HG03039 (cell line): ENCODE data around the gene ARHGEF6.
"Not testable (repeated sequence)": the region's sequence is repeated elsewhere in the genome, so short reads cannot be mapped to it uniquely, and the experiment has no call there.

Source experiments
- ATAC-seq: cut with Tn5 transposase; IDR thresholded peaks from one replicate; pipeline ENCODE4 v1.9.1; 2021; ENCODE audit warnings: mild to moderate bottlenecking, moderate library complexity; ENCODE audit not compliant: unreplicated experiment

ARHGEF6 gene, protein sequence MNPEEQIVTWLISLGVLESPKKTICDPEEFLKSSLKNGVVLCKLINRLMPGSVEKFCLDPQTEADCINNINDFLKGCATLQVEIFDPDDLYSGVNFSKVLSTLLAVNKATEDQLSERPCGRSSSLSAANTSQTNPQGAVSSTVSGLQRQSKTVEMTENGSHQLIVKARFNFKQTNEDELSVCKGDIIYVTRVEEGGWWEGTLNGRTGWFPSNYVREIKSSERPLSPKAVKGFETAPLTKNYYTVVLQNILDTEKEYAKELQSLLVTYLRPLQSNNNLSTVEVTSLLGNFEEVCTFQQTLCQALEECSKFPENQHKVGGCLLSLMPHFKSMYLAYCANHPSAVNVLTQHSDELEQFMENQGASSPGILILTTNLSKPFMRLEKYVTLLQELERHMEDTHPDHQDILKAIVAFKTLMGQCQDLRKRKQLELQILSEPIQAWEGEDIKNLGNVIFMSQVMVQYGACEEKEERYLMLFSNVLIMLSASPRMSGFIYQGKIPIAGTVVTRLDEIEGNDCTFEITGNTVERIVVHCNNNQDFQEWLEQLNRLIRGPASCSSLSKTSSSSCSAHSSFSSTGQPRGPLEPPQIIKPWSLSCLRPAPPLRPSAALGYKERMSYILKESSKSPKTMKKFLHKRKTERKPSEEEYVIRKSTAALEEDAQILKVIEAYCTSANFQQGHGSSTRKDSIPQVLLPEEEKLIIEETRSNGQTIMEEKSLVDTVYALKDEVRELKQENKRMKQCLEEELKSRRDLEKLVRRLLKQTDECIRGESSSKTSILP

DNA sequence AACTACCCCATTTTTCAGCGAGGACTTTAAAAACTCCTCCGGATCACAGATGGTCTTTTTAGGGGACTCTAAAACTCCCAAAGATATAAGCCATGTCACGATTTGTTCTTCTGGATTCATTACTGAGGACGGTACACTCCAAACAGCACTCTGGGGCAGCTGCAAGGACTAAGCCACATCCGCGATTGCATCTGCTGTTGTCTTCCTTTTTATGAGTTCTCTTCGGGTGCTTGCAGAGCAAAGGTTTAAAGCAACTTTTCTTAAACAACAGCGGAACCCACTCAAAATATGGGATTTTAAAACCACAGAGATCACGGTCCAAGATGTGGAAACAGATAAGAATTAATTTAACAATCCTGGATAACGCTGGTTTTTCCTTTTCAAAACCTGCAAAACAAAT, at the start of gene ARHGEF6:
ARHGEF6 (minus strand) TSS at position 170 of the 400 bp plus-strand sequence; CDS start at position 120, 50 bp downstream.
- no peak for ATAC-seq

DNA sequence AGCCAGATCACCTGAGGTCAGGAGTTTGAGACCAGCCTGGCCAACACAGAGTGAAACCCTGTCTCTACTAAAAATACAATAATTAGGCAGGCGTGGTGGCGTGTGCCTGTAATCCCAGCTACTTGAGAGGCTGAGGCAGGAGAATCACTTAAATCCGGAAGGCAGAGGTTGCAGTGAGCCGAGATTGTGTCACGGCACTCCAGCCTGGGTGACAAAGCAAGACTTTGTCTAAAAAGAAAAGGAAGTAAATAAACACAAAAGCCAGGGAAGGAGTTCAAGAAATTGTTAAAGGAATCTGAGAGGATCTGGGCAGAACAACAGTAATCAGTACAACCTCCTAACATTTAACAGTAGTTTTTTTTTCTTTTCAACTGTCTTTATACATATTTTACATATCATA, 48.7 kb upstream of the ARHGEF6 start:
- no peak for ATAC-seq

DNA sequence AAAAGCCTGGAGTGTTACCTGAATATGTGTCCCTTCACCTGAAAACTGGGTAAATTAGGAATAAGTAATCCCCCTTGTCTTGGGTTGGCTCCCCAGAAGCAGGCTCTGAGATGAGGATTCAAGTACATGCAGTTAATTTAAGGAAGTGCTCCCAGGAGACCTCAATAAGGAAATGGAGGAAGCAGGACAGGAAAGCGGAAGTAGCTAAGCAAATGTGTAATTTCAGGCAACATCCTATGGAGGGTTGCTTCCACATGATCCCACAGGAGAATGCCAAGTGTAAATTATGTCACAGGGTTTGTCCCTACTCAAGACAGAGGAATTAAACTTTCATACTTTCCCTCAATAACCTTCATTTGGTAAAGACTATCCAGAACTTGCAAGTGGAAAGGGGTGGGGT, 48.1 kb upstream of the ARHGEF6 start:
- ATAC-seq, result no peak

DNA sequence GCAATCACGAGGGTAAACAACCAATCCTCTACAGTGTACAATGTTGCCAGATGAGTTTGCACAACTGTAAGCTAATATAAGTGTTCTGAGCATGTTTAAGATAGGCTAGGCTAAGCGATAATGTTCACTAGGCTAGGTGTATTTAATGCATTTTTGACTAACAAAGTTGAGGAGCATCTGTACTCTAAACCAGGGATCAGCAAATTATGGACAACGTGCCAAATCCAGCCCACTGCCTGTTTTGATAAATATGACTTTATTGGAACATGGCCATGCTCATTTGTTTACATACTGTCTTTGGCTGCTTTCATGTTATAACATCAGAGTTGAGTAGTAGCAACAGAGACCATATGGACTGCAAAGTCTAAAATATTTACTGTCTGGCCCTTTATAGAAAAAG, 46.3 kb upstream of the ARHGEF6 start:
- no peak for ATAC-seq

DNA sequence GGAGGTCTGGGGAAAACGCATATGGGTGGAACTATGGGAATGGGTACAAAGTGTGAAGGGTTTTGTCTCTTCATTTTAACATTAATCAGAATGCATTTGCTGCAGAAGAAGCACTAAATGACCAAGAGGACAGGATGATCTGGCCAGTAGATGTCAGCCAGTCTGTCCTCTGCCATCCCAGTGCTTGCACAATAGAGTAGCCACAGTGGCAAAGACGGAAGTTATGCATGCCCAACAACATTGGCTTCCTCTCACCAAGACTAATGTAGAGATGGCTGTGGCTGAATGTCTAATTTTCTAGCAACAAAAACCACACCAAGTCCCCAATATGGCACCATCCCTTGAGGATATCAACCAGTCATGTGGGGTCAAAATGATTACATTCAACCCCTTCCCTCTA, 45.0 kb upstream of the ARHGEF6 start:
- ATAC-seq, result no peak

DNA sequence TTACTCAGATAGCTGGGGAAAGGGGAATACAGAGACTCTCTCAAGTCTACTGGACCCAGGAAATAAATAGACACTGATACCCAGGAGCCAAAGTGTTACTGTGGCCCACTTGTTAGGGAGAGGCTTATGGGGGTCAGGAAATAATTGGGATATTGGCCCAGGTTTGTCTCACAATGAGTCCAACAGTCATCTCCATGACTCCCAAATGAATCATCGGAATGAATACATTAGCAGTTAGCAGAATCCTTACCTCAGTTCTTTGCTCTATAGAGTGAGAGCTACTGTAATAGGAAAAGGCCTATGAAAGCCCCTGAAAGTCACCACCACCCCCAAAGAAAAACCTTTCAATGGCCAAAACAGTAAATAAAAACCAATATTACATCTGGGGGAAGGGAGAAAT, 42.4 kb upstream of the ARHGEF6 start:
- ATAC-seq, result no peak

DNA sequence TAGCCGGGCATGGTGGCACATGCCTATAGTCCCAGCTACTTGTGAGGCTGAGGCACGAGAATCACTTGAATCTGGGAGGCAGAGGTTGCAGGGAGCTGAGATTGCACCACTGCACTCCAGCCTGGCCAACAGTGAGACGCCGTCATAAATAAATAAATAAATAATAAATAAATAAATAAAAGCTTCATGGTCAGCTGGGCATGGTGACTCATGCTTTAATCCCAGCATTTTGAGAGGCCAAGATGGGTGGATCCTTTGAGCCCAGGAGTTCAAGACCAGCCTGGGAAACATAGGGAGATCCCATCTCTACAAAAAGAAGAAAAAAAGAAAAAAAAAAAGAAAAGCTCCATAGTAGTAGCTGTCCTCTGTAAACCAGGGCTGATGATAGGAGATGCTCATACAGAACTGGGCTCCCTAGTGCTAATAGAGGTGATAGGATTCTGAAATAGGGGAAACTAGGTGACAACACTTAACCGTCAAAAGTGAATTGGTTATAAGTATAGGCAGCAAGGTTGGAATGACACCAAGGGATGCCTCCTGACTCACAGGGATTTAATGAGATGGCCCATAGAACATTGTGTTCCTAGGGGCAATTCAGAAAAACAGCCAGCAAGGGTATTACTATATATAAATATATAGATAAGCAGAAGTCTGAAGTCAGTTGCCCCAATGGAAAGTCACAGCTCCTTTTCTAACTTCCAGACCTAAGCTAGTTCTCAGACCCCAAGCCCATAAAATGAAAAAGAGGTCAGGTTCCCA, 41.8 kb upstream of the ARHGEF6 start:
- no peak for ATAC-seq

DNA sequence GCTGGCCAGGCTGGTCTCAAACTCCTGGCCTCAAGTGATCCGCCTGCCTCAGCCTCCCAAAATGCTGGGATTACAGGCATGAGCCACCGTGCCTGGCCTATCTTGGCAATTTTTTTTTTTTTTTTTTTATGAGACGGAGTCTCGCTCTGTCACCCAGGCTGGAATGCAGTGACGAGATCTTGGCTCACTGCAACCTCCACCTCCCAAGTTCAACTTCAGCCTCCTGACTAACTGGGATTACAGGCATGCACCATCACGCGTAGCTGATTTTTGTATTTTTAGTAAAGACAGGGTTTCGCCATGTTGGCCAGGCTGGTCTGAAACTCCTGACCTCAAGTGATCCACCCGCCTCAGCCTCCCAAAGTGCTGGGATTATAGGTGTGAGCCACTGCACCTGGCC, 39.0 kb upstream of the ARHGEF6 start:
- ATAC-seq, result not testable (repeated sequence)

DNA sequence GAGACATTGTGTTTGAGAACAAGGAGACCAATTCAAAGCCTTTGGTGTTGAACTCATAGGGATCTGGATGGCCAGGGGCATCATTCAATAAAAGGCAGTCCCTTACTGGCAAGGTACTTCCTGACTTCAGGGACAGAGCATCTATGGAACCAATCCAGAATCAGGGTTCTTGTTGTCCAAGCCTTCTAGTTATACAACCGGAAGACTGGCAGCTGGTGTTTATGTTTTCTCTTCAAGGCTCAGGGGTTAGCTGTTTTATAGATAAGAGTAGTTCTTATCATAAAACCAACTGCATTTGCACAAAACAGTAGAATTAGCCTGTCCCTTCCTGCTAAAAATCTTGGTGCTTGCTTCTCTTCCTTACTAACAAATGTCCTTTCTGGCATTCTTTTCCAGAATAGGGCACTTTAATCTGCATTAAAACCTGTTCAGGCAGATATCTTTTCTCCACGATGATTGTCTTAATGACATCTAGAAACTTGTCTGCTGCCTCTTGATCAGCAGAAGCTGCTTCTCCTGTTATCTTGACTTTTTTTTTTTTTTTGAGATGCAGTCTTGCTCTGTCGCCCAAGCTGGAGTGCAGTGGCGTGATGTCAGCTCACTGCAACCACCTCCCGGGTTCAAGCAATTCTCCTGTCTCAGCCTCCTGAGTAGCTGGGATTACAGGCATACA, 38.4 kb upstream of the ARHGEF6 start:
- no peak for ATAC-seq

DNA sequence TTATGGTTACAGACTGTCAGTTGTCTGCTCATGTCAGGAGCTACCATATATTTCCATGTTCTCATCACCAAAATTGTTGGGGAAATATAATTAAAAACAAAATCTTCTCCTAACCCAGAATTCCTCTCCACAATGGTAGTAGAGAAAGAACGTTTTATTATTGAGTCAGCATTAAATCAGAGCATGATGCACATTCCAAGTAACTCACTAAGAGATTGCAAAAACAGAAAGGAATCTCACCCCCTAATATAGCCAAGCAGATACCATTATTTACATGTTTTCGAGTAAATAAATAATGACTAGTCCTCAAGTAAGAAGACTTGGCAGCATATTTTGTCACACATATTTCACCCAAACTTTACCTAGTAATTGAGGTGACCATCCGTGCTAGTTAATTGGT, 36.2 kb upstream of the ARHGEF6 start:
- ATAC-seq, result no peak

DNA sequence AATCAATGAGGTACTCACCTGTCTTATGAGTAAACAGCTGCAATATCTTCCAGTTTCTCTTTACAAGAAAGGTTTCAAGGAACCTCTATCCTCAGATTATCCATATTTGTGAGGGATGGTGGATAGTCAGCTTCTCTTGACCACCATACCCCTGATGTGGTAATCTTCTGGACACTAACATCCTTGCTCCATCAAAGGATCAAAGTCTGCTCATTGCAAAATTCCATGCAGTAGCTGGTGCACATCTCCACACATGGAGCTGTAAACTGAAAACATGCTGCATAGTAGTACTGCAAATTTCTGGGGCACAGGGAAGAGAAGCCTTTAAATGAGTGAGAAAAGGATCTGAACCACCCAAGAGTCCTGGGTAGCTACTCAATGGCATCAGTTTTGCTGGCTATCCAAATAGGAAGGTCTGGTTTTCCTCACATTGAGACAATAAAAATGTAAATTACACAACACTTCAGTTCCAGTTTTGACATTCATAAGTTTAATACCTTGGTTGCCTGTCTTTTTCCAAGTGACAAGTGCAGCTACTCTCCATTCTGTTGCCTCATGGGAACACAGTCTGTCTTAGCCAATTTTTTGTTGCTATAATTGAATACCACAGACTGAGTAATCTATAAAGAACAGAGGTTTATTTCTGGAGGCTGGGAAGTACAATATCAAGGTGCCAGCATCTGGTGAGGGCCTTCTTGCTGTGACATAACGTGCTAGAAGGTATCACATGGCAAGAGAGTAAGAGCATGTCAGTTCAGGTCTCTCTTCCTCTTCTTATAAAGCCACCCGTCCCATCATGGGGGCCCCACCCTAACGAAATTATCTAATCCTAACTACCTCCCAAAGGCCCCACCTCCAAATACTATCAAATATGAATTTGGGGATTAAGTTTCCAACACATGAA, 34.4 kb upstream of the ARHGEF6 start:
- no peak for ATAC-seq

DNA sequence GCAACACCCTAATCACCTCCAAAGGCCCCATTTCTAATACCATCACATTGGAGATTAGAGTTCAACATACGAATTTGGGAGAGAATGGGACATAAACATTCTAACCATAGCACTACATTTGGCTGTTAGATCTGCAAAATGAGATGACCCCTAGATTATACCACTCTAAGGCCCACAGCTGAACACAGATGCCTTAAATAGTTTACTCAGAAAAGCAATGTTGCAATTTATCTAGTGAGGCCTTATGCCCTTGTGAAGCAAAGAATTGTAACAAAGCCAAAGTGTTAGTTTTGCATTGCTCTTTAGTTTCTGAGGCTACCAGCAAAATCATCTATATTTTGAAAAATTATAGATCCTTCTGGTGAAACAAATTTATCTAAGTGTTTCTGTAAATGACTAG, 31.6 kb upstream of the ARHGEF6 start:
- no peak for ATAC-seq

DNA sequence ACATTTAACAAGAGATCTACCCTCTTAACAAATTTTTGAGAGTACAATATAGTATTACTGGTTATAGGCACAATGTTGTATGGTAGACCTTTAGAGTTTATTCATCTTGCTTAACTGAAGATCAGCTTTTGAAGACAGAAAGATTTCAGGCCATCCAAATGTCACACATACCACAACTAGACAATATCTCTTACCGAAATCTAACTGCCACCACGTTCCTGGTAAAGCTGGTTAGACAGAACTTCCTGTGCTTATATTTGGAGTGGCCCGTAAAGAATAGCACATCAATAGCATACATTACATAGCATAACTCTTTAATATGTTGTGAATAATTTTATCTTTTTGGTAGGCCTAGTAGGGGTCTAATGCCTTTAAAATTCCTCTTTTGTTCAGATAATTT, 29.8 kb upstream of the ARHGEF6 start:
- ATAC-seq, result no peak

DNA sequence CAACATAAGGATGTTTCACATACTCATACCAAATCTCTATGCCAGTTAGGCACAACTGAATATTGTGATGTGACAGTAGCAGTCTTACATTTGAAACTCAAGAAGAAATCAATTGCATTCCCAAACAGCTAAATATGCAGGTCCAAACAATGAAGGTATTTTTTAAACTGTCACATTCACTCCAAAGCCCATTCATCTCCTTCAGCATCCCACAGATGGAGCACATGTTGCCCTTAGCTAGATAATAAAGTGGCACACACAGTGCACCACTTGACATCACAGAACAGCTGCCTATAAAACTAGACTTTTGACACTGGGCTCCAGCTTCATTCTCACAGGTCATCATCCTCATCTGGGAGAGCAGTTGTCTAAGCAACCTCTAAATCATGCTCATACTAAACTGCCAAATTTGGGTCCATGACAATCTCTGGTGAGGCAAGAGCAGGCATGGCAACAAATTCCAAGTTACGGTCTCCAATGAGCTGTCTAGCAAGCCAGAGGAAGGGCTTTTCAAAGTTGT, 26.2 kb upstream of the ARHGEF6 start:
- ATAC-seq, result no peak

DNA sequence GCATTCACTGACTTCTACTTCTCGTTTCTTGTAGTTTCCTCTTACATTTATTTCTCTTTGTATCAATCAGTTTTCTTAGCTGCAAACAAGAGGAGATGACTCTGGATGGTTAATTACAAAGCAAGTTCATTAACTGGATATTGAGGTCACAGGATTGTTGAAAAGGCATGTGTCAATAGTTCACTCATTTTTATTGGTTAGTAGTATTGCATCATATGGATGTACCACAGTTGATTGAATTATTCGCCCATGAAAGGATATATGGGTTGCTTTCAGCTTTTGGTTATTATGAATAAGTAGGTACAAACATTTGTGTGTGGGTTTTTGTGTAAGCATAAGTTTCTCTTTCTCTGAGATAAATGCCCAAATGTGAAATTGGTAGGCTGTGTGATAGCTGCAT, 21.8 kb upstream of the ARHGEF6 start:
- no peak for ATAC-seq

DNA sequence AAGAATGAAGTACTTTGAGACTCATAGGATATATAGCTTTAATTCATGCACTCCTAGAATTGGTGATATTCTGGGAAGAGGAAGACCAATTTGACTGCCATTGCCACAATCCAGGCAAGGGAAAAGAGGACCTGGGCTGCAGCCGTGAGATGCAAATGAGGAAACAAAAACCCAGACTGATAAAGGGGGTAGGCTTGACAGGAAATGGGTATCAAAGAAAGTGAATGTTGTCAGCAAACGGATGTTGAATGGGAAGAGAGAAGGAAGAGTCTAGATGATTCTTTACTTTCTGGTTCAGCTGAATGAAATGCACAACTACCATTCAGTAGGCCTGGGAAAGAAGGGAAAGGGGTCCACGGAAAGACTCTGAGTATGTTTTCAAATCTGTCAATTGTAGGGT, 17.1 kb upstream of the ARHGEF6 start:
- no peak for ATAC-seq

DNA sequence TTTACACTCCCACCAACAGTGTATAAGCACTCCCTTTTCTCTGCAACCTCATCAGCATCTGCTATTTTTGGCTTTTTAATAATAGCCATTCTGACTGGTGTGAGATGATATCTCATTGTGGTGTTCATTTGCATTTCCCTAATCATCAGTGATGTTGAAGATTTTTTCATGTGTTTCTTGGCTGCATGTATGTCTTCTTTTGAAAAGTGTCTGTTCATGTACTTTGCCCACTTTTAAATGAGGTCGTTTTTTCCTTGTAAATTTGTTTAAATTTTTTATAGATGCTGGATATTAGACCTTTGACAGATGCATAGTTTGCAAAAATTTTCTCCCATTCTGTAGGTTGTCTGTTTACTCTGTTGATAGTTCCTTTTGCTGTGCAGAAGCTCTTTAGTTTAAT, 14.4 kb upstream of the ARHGEF6 start:
- ATAC-seq, result not testable (repeated sequence)

DNA sequence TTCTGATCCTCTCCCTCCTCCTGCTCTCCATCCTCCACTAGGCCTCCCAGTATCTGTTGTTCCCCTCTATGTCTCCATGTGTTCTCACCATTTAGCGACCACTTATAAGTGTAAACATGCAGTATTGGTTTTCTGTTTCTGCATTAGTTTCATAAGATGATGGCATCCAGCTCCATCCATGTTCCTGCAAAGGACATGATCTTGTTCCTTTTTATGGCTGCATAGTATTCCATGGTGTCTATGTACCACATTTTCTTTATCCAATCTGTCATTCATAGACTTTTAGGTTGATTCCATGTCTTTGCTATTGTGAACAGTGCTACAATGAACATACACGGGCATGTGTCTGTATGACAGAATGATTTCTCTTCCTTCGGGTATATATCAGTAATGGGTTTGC, 13.9 kb upstream of the ARHGEF6 start:
- ATAC-seq, result not testable (repeated sequence)

DNA sequence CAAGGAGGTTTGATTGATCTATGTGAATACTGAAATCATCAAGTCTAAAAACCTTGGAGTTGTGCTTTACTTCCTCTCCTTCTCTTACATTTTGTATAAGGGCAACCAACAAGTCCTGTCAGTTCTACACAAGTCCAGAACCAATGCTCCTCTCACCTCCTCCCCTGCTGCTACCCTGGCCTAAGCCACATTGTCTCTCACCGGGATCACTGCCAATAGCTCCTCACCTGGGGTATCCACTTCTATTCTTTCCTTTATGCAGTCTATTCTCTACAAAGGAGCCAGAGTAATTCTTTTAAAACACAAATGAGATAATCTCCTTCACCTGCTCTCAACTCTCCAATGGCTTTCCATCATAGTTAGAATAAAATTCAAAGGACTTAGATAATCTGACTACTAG, 13.3 kb upstream of the ARHGEF6 start:
- no peak for ATAC-seq

DNA sequence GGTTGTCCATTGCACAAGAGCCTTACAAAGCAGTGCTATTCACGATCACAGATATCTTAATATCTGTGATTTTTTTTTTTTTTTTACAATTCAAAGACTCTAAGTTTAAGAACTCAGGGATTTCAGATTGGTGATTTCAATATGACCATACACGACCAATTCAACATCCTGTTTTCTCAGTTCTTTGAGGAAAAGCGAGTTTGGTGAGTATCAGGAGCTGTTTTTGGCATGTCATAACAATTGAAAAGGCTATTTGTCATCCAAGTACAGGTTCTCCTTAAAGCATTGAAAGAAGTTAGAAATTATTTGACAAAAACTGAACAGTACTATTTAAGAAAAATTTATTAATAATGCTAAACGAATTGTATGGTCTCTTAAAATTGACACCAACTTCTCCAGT, 9.1 kb upstream of the ARHGEF6 start:
- ATAC-seq, result no peak
